ENCODE data around the gene TARDBP. TPM values are rescaled to one million over a fixed set of nuclear protein-coding genes. Genes with fewer than 3 reads are reported as not detected.
A peak's percentile ranks its signal among the peaks of the same experiment; 100 is the strongest.

Gene TARDBP
- total and polyA plus RNA-seq, 9 of the 15 experiments (the other 6 are each of a cell fraction or from before 2014, with no cell fraction given), result 122 to 515 (median 243) TPM

- TF ChIP-seq, protein P1, sequence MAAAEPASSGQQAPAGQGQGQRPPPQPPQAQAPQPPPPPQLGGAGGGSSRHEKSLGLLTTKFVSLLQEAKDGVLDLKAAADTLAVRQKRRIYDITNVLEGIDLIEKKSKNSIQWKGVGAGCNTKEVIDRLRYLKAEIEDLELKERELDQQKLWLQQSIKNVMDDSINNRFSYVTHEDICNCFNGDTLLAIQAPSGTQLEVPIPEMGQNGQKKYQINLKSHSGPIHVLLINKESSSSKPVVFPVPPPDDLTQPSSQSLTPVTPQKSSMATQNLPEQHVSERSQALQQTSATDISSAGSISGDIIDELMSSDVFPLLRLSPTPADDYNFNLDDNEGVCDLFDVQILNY (CRISPR knock-in tag; IDR thresholded peaks at IDR 0.05), result no peak
- TF ChIP-seq DACH1 (IDR thresholded peaks at IDR 0.05; ENCODE audit: partially characterized antibody) (no peak), NELFE (IDR thresholded peaks at IDR 0.05; ENCODE audit: insufficient read depth, insufficient read length) (no peak), ZNF134 (CRISPR knock-in tag; conservative IDR thresholded peaks at IDR 0.05) (no peak), PRPF4 (IDR thresholded peaks at IDR 0.05; ENCODE audit: insufficient read depth, low read depth, low read length, poor library complexity, severe bottlenecking) (no peak), NR2C2 (CRISPR knock-in tag; IDR thresholded peaks at IDR 0.05) (no peak), NR2C2 (tag; IDR thresholded peaks at IDR 0.05) (no peak), ZNF197 (CRISPR knock-in tag; IDR thresholded peaks at IDR 0.05; ENCODE audit: low read depth) (no peak), ARID3B (CRISPR knock-in tag; IDR thresholded peaks at IDR 0.05; ENCODE audit: borderline replicate concordance) (no peak), ZBTB8A (IDR thresholded peaks at IDR 0.05; ENCODE audit: partially characterized antibody) (no peak), ARID4B (CRISPR knock-in tag; IDR thresholded peaks at IDR 0.05) (peak; percentile 36; the same call in 1 of the 2 replicates), ETV1 (tag; conservative IDR thresholded peaks at IDR 0.05; ENCODE audit: low read depth) (no peak), TCF3 (CRISPR knock-in tag; IDR thresholded peaks at IDR 0.05) (0 out of 2 replicates have a peak, but pooled peaks have one; percentile 7), ZNF431 (CRISPR knock-in tag; IDR thresholded peaks at IDR 0.05) (peak; percentile 12; the same call in 1 of the 2 replicates), NCOA2 (IDR thresholded peaks at IDR 0.05; ENCODE audit: partially characterized antibody in 2 of 2) (no peak), NR0B1 (IDR thresholded peaks at IDR 0.05; ENCODE audit: partially characterized antibody) (no peak), BRD9 (IDR thresholded peaks at IDR 0.05; ENCODE audit: low read depth, partially characterized antibody) (no peak), SMAD4 (CRISPR knock-in tag; conservative IDR thresholded peaks at IDR 0.05) (no peak), NCOA6 (IDR thresholded peaks at IDR 0.05) (peak; percentile 49; the same call in 1 of the 2 replicates), BRD4 (IDR thresholded peaks at IDR 0.05) (no peak)
Observed at GRCh38 chr1:11059155-11059967, 46.9 kb downstream of the TARDBP start (continued).

All from K562 (cell line).